ENCODE results near the gene STRN3.

STRN3 gene

GRCh38 chr14:30873308-30874119, 152.7 kb downstream of the STRN3 start:
- no peak for DNase-seq (ENCODE audit: low read depth)

- no peak for DNase-seq (ENCODE audit: low read depth)
These were observed 153.6 kb downstream of the STRN3 start for GRCh38 chr14:30872602-30873001.

GRCh38 chr14:30869551-30870155, 156.5 kb downstream of the STRN3 start:
- DNase-seq (ENCODE audit: low read depth), result no peak

- no peak for DNase-seq (ENCODE audit: low read depth)
These were observed 157.4 kb downstream of the STRN3 start for GRCh38 chr14:30868736-30869135.

- DNase-seq (ENCODE audit: low read depth), result no peak
These were observed 161.2 kb downstream of the STRN3 start for GRCh38 chr14:30864934-30865333.

GRCh38 chr14:30861200-30861599, 165.0 kb downstream of the STRN3 start:
- no peak for DNase-seq (ENCODE audit: low read depth)

- DNase-seq (ENCODE audit: low read depth), result no peak
These were observed 170.7 kb downstream of the STRN3 start for GRCh38 chr14:30855345-30856037.

GRCh38 chr14:30854492-30854891, 171.7 kb downstream of the STRN3 start:
- no peak for DNase-seq (ENCODE audit: low read depth)

GRCh38 chr14:30853946-30854345, 172.2 kb downstream of the STRN3 start:
- DNase-seq (ENCODE audit: low read depth), result no peak

GRCh38 chr14:30849983-30850382, 176.2 kb downstream of the STRN3 start:
- DNase-seq (ENCODE audit: low read depth), result no peak

- no peak for DNase-seq (ENCODE audit: low read depth)
These were observed 176.8 kb downstream of the STRN3 start for GRCh38 chr14:30849354-30849753.

GRCh38 chr14:30848449-30849240, 177.5 kb downstream of the STRN3 start:
- DNase-seq (ENCODE audit: low read depth), result no peak

Measured in stromal cell of bone marrow (primary cell).